Measurements from ENCODE around the gene NXPH4.
A peak's percentile ranks its signal among the peaks of the same experiment; 100 is the strongest.

NXPH4 gene

DNA sequence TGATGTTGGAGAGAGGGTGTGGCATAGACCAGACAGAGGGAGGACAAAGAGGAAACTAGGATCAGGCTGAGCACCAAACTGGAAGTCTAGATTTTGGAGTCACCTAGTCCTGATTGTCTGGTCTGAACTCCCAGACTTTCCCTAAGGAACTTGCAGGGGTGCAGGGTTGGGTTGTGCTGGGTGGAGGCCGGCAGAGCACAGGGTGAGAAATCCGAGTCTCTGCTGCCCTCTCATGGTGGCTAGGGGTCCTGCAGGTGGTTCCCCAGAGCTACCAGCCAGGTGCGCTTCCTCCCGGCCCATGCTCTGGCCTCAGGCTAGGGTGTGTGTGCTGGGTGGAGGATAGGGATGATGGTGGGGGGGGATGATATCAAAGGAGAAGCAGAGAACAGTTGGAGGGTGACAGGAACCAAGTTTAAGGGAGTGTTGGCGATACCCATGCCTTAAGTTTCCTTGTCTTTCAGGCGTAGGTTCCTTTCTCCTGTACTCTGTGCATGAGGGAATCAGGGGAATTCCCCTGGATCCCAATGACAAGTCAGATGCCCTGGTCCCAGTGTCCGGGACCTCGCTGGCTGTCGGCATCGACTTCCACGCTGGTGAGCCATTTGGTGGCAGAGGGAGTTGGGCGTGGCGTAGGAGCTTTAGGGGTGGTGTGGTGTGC, 33.5 kb upstream of the NXPH4 start:
- no peak overlapping the region for H3K4me3 ChIP-seq (ENCODE audit: control insufficient read depth, low read depth, low read length)
- TF ChIP-seq, protein P1, sequence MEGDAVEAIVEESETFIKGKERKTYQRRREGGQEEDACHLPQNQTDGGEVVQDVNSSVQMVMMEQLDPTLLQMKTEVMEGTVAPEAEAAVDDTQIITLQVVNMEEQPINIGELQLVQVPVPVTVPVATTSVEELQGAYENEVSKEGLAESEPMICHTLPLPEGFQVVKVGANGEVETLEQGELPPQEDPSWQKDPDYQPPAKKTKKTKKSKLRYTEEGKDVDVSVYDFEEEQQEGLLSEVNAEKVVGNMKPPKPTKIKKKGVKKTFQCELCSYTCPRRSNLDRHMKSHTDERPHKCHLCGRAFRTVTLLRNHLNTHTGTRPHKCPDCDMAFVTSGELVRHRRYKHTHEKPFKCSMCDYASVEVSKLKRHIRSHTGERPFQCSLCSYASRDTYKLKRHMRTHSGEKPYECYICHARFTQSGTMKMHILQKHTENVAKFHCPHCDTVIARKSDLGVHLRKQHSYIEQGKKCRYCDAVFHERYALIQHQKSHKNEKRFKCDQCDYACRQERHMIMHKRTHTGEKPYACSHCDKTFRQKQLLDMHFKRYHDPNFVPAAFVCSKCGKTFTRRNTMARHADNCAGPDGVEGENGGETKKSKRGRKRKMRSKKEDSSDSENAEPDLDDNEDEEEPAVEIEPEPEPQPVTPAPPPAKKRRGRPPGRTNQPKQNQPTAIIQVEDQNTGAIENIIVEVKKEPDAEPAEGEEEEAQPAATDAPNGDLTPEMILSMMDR (conservative IDR thresholded peaks at IDR 0.05; ENCODE audit: control insufficient read depth, insufficient read depth, low read depth, low read length) = peak; percentile 79
- peak; percentile 66 for DNase-seq (ENCODE audit: low read depth)

DNA sequence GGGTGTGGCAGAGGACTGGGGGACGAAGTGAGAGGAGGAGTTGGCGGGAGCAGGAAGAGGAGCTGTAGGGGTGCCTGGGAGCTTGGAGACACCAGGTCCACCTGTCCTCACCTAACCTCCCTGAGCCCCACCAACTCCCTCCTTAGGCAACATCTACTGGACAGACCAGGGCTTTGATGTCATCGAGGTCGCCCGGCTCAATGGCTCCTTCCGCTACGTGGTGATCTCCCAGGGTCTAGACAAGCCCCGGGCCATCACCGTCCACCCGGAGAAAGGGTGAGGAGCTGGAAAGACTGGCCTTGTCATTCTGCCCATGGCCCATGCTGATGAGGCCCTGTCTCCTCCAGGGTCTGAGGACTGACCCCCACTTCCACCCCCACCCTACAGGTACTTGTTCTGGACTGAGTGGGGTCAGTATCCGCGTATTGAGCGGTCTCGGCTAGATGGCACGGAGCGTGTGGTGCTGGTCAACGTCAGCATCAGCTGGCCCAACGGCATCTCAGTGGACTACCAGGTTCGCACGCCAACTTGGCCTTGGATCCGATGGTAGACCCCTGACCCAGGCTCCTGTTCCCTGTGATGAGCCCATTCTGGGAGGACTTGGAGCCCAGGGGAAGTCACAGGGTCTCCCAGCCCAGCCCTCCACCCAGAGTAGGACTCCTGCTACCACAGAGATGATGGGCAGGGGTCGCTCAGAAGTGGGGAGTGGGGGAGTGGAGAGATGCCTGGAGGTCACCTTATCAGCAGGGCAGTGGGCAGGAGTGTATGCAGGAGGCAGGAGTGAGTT, 32.5 kb upstream of the NXPH4 start:
- no peak overlapping the region for H3K4me3 ChIP-seq (ENCODE audit: control insufficient read depth, low read depth, low read length)
- TF ChIP-seq, protein P1 (conservative IDR thresholded peaks at IDR 0.05; ENCODE audit: control insufficient read depth, insufficient read depth, low read depth, low read length) = no peak
- DNase-seq (ENCODE audit: low read depth) = no peak

DNA sequence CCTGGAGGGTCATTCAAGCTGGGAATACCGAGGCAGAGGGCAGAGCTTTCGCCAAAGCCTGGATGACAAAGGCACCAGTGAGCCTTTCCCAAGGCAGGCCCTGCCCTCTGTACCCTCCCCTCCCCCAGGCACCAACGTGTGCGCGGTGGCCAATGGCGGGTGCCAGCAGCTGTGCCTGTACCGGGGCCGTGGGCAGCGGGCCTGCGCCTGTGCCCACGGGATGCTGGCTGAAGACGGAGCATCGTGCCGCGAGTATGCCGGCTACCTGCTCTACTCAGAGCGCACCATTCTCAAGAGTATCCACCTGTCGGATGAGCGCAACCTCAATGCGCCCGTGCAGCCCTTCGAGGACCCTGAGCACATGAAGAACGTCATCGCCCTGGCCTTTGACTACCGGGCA, 31.2 kb upstream of the NXPH4 start:
- H3K4me3 ChIP-seq (ENCODE audit: control insufficient read depth, low read depth, low read length) = no peak overlapping the region
- TF ChIP-seq, protein P1 (conservative IDR thresholded peaks at IDR 0.05; ENCODE audit: control insufficient read depth, insufficient read depth, low read depth, low read length) = no peak
- DNase-seq (ENCODE audit: low read depth) = no peak

DNA sequence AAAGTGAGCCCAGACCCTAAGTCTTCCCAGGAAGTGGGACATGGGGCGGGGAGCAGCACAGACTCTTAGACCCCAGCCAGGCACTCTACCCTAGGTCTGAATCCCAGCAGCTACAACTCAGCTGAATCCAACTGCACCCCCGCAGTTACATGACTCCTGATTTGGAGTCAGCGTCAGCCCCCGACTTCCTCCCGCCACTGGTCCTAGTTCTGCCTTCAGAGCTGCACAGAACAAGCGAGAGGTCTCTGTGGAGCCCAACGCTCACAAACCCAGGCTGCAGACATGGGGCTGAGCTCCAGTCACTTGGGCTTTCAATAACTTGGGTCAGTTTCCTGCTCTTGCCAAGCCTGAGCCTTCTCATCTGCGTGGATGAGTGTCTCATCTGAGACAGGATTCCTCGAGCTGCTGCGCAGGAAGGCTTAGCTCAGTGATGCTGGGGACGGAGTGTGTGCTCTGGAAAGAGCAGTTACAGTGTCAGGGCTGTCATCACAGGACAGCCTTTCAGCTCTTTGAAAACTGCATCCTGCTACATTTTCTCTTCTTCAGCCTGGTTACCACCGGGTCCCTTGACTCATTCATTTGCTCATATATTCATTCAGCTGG, 30.6 kb upstream of the NXPH4 start:
- DNase-seq (ENCODE audit: low read depth) = no peak
- H3K4me3 ChIP-seq (ENCODE audit: control insufficient read depth, low read depth, low read length) = no peak overlapping the region
- TF ChIP-seq, protein P1 (conservative IDR thresholded peaks at IDR 0.05; ENCODE audit: control insufficient read depth, insufficient read depth, low read depth, low read length) = no peak

DNA sequence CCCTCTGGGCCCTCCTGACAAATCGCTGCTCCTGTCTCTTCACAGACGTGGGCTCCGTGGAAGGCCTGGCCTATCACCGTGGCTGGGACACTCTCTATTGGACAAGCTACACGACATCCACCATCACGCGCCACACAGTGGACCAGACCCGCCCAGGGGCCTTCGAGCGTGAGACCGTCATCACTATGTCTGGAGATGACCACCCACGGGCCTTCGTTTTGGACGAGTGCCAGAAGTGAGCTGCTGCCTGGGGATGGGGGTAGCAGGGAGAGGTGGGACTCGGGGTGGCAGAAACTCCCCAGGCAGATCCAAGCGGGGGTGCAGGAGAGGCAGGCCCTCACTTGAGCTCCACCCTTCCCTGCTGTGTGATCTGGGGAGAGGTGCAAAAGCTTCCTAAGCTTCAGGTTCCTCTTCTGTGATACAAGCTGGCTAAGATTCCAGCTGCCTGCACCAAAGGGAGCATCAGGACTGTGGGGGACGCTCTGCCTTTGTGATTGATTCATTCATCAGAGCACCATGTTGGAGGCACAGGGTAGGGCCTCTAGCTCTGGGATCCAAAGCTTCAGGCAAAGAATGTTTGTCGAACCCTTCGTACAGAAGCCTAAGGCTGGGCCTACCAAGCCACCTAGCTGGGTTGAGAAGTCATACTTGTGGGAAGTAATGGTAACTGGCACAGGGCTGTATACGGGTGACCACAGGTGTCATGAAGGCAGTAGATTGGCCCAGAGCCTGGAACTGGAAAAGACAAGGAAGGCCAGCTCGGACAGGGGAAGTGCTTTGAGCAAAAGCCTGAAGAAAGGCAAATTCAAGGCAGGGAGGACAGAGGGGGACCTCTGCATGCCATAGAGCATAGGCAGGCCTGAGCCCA, 29.1 kb upstream of the NXPH4 start:
- TF ChIP-seq, protein P1 (conservative IDR thresholded peaks at IDR 0.05; ENCODE audit: control insufficient read depth, insufficient read depth, low read depth, low read length) = no peak
- no peak for DNase-seq (ENCODE audit: low read depth)
- H3K4me3 ChIP-seq (ENCODE audit: control insufficient read depth, low read depth, low read length) = no peak overlapping the region

DNA sequence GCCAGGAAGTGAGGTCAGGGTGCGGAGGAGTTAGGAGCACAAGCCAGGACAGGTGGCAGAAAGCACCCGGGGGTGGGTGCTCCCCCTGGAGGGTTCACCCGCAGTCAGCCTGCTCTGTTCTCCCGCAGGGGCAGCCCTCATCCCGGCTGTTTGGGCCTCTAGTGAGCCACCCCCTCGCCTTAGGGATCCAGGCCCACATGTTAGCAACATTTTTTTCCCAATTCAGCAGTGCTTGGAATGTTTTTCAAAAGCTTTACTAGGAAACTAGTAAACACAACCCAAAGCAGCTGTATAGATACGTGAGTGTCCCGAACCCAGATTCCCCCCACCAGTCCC, 28.5 kb upstream of the NXPH4 start:
- no peak overlapping the region for H3K4me3 ChIP-seq (ENCODE audit: control insufficient read depth, low read depth, low read length)
- TF ChIP-seq, protein P1 (conservative IDR thresholded peaks at IDR 0.05; ENCODE audit: control insufficient read depth, insufficient read depth, low read depth, low read length) = no peak
- no peak for DNase-seq (ENCODE audit: low read depth)
